Ishikawa (cell line): ENCODE data around the gene ZBTB40.

ENCODE experiments used
- CEBPB ChIP-seq: IDR thresholded peaks from 2 replicates; pipeline ENCODE4 v1.6.1; 2012
- CREB1 ChIP-seq: IDR thresholded peaks from 2 replicates; pipeline ENCODE4 v1.6.1; 2012; ENCODE audit warnings: low read depth
- EGR1 ChIP-seq: IDR thresholded peaks from 2 replicates; pipeline ENCODE4 v1.6.1; 2012
- EP300 ChIP-seq: IDR thresholded peaks from 2 replicates; pipeline ENCODE4 v1.6.1; 2012; ENCODE audit warnings: borderline replicate concordance
- FOXM1 ChIP-seq: IDR thresholded peaks from 2 replicates; pipeline ENCODE4 v1.6.1; 2012; ENCODE audit warnings: low read depth, borderline replicate concordance
- MAX ChIP-seq: IDR thresholded peaks from 2 replicates; pipeline ENCODE4 v1.6.1; 2012
- NFIC ChIP-seq: IDR thresholded peaks from 2 replicates; pipeline ENCODE4 v1.6.1; 2012
- RAD21 ChIP-seq: IDR thresholded peaks from 2 replicates; pipeline ENCODE4 v1.6.1; 2012; ENCODE audit warnings: low read depth
- REST ChIP-seq: IDR thresholded peaks from 2 replicates; pipeline ENCODE4 v1.6.1; 2012; ENCODE audit warnings: low read depth, mild to moderate bottlenecking
- TCF12 ChIP-seq: IDR thresholded peaks from 2 replicates; pipeline ENCODE4 v1.6.1; 2012; ENCODE audit warnings: low read depth
- TEAD4 ChIP-seq: IDR thresholded peaks from 2 replicates; pipeline ENCODE4 v1.6.1; 2012
- YY1 ChIP-seq: IDR thresholded peaks from 2 replicates; pipeline ENCODE4 v1.6.1; 2012; ENCODE audit warnings: low read depth
- ZBTB7A ChIP-seq: IDR thresholded peaks from 2 replicates; pipeline ENCODE4 v1.6.1; 2012; ENCODE audit warnings: low read depth

- TF ChIP-seq REST (no peak), RAD21 (no peak), TEAD4 (no peak), MAX (no peak), NFIC (no peak), EGR1 (no peak), ZBTB7A (no peak), FOXM1 (no peak), TCF12 (no peak), EP300 (no peak), CREB1 (no peak), CEBPB (no peak), YY1 (no peak)
Measured at GRCh38 chr1:22550021-22550420, 98.4 kb downstream of the ZBTB40 start.
